Tibial nerve (tissue), 4 donors: ENCODE data around the gene ATP1A1. TPM values are rescaled to one million over a fixed set of nuclear protein-coding genes. Genes with fewer than 3 reads are reported as not detected.
A peak's percentile ranks its signal among the peaks of the same experiment; 100 is the strongest.

Experiments used
- DNase-seq, 2 donors: peaks; one replicate each; pipeline ENCODE4 v3.0.0-alpha.2; 2019; ENCODE audit warnings: low spot score in 2 of 2
- H3K27ac ChIP-seq, 4 donors: fragments of 200-600 bp; sonication (generic) in 3 of 4; one replicate each; pipeline ENCODE4 v1.5.1; 2017 to 2019; ENCODE audit warnings: mild to moderate bottlenecking in 1 of 4
- H3K27me3 ChIP-seq, 2 donors: fragments of 200-600 bp; sonication (generic) in 1 of 2; one replicate each; pipeline versions ENCODE4 v1.5.1 to v1.6.0; 2017 to 2019
- H3K36me3 ChIP-seq, 3 donors: fragments of 200-600 bp; sonication (generic); one replicate each; pipeline ENCODE4 v1.5.1; 2018 to 2019
- H3K4me1 ChIP-seq, 4 donors: fragments of 200-600 bp; sonication (generic) in 3 of 4; one replicate each; pipeline ENCODE4 v1.5.1; 2017 to 2019
- H3K4me3 ChIP-seq, 4 donors: fragments of 200-600 bp; sonication (generic) in 3 of 4; one replicate each; pipeline ENCODE4 v1.5.1; 2017 to 2019; ENCODE audit warnings: mild to moderate bottlenecking in 1 of 4, moderate library complexity in 1 of 4
- H3K9me3 ChIP-seq, 4 donors: fragments of 200-600 bp; sonication (generic) in 3 of 4; one replicate each; pipeline ENCODE4 v1.5.1; 2017 to 2019
- CTCF ChIP-seq, 5 experiments: fragments of 200-600 bp in 3 of 5; fragments of 450-650 bp in 2 of 5; sonication (generic) in 3 of 5; IDR thresholded peaks; one replicate each; pipeline ENCODE4 v1.5.1; 2016 to 2019; ENCODE audit warnings: antibody characterized with exemption in 5 of 5, mild to moderate bottlenecking in 3 of 5, moderate library complexity in 2 of 5
- EP300 ChIP-seq, 2 donors: sonication (generic); formaldehyde crosslinking; IDR thresholded peaks; one replicate each; pipeline ENCODE4 v1.6.1; 2017; ENCODE audit warnings: antibody characterized with exemption in 2 of 2, mild to moderate bottlenecking in 1 of 2
- POLR2A ChIP-seq, 2 donors: fragments of 450-650 bp; IDR thresholded peaks; one replicate each; pipeline ENCODE4 v1.6.1; 2017; ENCODE audit warnings: antibody characterized with exemption in 2 of 2, mild to moderate bottlenecking in 2 of 2, moderate library complexity in 2 of 2
- WGBS, 2 donors: methylation state at CpG; one replicate each; pipeline ENCODE4 v1.1.5; 2018; 5-methylcytosine and 5-hydroxymethylcytosine counted together
- total RNA-seq, 4 donors: library from RNA; depleted of rRNA; stranded (reverse); fragments of >200 nt; gene quantifications; one replicate each; pipeline ENCODE4 v1.1.0, GENCODE V29; 2016

ATP1A1 gene
- total RNA-seq, 4 donors from 2014 or later: 226 to 325 (median 267) TPM

- WGBS, 2 donors: 94 to 98% methylated on average over 3 of the region's 3 CpGs
- TF ChIP-seq CTCF (IDR thresholded peaks at IDR 0.05): no peak
- no peak for TF ChIP-seq POLR2A (IDR thresholded peaks at IDR 0.05)
- no peak for TF ChIP-seq EP300 (IDR thresholded peaks at IDR 0.05)
Observed at GRCh38 chr1:116414364-116414763, 41.3 kb downstream of the ATP1A1 start.

GRCh38 chr1:116415200-116415698, 42.2 kb downstream of the ATP1A1 start:
- H3K27ac ChIP-seq: peak overlapping the region in 2 of 4 donors; percentile 61 to 87

More at GRCh38 chr1:116414364-116414763, 41.3 kb downstream of the ATP1A1 start:
- peak overlapping the region in 1 of 4 donors; percentile 87 for H3K27ac ChIP-seq
- H3K27me3 ChIP-seq: no peaks in the 10 kb centered on the region
- DNase-seq: no peak
- no peak overlapping the region for H3K4me3 ChIP-seq
- no peaks in the 10 kb centered on the region for H3K9me3 ChIP-seq
- H3K4me1 ChIP-seq: peaks cover 0 to 34% (median 10%) of the 10 kb centered on the region in 4 donors
- H3K36me3 ChIP-seq: peaks cover 0 to 7% (median 0%) of the 10 kb centered on the region in 3 donors

GRCh38 chr1:116415699-116416533, 42.9 kb downstream of the ATP1A1 start:
- Histone ChIP-seq H3K36me3 (no peaks in the 10 kb centered on the region), H3K4me3 (no peak overlapping the region), H3K27ac (peak overlapping the region; percentile 25 to 87 (median 54)), H3K4me1 (peaks cover 0 to 35% (median 10%) of the 10 kb centered on the region in 4 donors), H3K27me3 (no peaks in the 10 kb centered on the region), H3K9me3 (no peaks in the 10 kb centered on the region)
- DNase-seq: no peak
- TF ChIP-seq CTCF (IDR thresholded peaks at IDR 0.05) (no peak), EP300 (IDR thresholded peaks at IDR 0.05) (no peak), POLR2A (IDR thresholded peaks at IDR 0.05) (no peak)
- WGBS, 2 donors: 26 to 39% methylated on average over 5 of the region's 5 CpGs

More at GRCh38 chr1:116415200-116415698, 42.2 kb downstream of the ATP1A1 start:
- Histone ChIP-seq H3K36me3 (no peaks in the 10 kb centered on the region), H3K27me3 (no peaks in the 10 kb centered on the region), H3K9me3 (no peaks in the 10 kb centered on the region), H3K4me1 (peaks cover 0 to 35% (median 10%) of the 10 kb centered on the region in 4 donors), H3K4me3 (no peak overlapping the region)
- WGBS, 2 donors: 73 to 78% methylated on average over 3 of the region's 3 CpGs
- no peak for TF ChIP-seq POLR2A (IDR thresholded peaks at IDR 0.05)
- no peak for TF ChIP-seq EP300 (IDR thresholded peaks at IDR 0.05)
- no peak for TF ChIP-seq CTCF (IDR thresholded peaks at IDR 0.05)
- no peak for DNase-seq

- peak overlapping the region in 3 of 4 donors; percentile 75 to 87 (median 83) for H3K27ac ChIP-seq
- H3K36me3 ChIP-seq: no peaks in the 10 kb centered on the region
- DNase-seq: no peak
- peaks cover 0 to 35% (median 10%) of the 10 kb centered on the region in 4 donors for H3K4me1 ChIP-seq
- 76 to 83% methylated on average over 4 of the region's 4 CpGs for WGBS, 2 donors
- no peaks in the 10 kb centered on the region for H3K9me3 ChIP-seq
- TF ChIP-seq CTCF (IDR thresholded peaks at IDR 0.05): no peak
- no peak overlapping the region for H3K4me3 ChIP-seq
- H3K27me3 ChIP-seq: no peaks in the 10 kb centered on the region
Observed at GRCh38 chr1:116416854-116417513, 43.9 kb downstream of the ATP1A1 start.
